ENCODE results near the gene FRMPD4. TPM values are rescaled to one million over a fixed set of nuclear protein-coding genes. Genes with fewer than 3 reads are reported as not detected.

FRMPD4 gene
- polyA plus RNA-seq, 1 experiment, result 0.82 TPM

DNA sequence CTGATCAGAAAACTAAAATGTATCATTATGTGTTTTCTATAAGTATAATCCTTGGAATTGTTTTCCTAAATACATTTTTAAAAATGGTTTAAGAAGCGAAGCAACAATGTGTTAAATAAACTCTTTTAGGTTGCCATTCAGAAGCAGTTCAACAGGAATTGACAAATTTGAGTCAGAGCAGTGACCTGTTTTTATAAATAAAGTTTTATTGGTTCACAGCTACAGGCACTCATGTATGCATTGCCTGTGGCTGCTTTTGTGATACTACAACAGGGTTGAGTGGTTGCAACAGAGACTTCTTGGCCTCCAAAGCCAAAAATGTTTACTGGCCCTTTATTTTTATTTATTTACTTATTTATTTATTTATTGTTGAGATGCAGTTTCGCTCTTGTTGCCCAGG, 99.5 kb downstream of the FRMPD4 start:
- TF ChIP-seq, protein P1, sequence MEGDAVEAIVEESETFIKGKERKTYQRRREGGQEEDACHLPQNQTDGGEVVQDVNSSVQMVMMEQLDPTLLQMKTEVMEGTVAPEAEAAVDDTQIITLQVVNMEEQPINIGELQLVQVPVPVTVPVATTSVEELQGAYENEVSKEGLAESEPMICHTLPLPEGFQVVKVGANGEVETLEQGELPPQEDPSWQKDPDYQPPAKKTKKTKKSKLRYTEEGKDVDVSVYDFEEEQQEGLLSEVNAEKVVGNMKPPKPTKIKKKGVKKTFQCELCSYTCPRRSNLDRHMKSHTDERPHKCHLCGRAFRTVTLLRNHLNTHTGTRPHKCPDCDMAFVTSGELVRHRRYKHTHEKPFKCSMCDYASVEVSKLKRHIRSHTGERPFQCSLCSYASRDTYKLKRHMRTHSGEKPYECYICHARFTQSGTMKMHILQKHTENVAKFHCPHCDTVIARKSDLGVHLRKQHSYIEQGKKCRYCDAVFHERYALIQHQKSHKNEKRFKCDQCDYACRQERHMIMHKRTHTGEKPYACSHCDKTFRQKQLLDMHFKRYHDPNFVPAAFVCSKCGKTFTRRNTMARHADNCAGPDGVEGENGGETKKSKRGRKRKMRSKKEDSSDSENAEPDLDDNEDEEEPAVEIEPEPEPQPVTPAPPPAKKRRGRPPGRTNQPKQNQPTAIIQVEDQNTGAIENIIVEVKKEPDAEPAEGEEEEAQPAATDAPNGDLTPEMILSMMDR (IDR thresholded peaks at IDR 0.05; ENCODE audit: insufficient read depth, low read depth, low read length), result no peak
- no peak overlapping the region for H3K4me3 ChIP-seq (ENCODE audit: low read depth, low read length)
- ChIA-PET CTCF (no interaction called here), POLR2A (no interaction called here)
- no peaks in the 10 kb centered on the region for H3K27me3 ChIP-seq (ENCODE audit: control insufficient read depth, insufficient read depth, low read length)
- no peaks in the 10 kb centered on the region for H3K36me3 ChIP-seq (ENCODE audit: control insufficient read depth, insufficient read depth, low read length)
- DNase-seq (ENCODE audit: low read depth), result no peak

DNA sequence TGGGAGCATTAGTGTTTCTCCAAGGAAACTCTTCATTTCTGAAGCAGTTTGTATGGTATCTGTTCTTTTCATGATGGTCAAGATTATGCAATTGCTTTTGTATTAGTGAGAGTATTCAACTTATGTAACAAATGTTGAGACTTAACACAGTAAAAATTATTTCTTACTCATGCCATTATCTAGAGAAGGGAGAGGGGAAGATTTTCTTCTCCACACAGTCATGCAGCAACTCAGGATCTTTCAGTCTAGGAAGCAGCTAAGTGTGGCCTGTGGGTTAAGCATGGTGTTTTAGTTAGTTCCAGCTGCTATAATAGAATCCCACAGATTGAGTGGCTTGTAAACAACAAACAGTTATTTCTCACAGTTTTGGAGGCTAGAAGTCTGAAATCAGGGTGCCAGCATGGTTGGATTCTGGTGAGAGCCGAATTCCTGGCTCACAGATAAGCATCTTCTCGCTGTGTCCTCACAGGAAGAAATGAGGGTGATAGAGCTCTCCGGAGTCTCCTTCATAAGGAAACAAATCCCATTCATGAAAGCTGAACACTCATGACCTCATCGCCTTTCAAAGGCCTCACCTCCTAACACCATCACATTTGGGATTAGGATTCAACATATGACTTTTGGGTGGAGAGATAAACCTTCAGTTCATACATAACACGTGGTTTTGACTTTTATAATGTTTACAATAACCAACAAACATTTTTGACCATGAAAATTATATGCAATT, 101.2 kb downstream of the FRMPD4 start:
- ChIA-PET CTCF (no interaction called here), POLR2A (no interaction called here)
- Histone ChIP-seq H3K36me3 (ENCODE audit: control insufficient read depth, insufficient read depth, low read length) (no peaks in the 10 kb centered on the region), H3K4me3 (ENCODE audit: low read depth, low read length) (no peak overlapping the region), H3K27me3 (ENCODE audit: control insufficient read depth, insufficient read depth, low read length) (no peaks in the 10 kb centered on the region)
- TF ChIP-seq, protein P1 (IDR thresholded peaks at IDR 0.05; ENCODE audit: insufficient read depth, low read depth, low read length), result no peak
- DNase-seq (ENCODE audit: low read depth), result no peak

DNA sequence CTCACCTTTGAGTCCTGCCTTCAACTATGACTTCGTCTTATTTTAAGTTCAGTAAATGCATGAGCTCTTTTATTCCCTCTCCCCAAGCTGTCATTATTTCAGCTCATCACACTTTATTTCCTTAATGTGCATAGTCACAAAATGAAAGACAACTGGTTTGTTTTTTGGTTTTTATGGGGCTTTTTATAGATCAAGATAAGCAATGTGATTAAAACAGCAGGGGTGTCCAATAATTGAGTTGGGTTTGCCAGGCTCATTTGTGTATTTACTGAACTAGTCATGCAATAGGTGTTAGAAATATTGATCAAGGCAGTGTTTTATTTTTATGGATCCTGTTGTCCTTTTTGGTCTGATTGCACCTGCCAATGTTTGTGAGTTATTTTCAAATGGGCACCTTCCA, 102.2 kb downstream of the FRMPD4 start:
- no peaks in the 10 kb centered on the region for H3K36me3 ChIP-seq (ENCODE audit: control insufficient read depth, insufficient read depth, low read length)
- no peak overlapping the region for H3K4me3 ChIP-seq (ENCODE audit: low read depth, low read length)
- no peaks in the 10 kb centered on the region for H3K27me3 ChIP-seq (ENCODE audit: control insufficient read depth, insufficient read depth, low read length)
- DNase-seq (ENCODE audit: low read depth), result no peak
- ChIA-PET POLR2A (no interaction called here), CTCF (no interaction called here)
- TF ChIP-seq, protein P1 (IDR thresholded peaks at IDR 0.05; ENCODE audit: insufficient read depth, low read depth, low read length), result no peak

DNA sequence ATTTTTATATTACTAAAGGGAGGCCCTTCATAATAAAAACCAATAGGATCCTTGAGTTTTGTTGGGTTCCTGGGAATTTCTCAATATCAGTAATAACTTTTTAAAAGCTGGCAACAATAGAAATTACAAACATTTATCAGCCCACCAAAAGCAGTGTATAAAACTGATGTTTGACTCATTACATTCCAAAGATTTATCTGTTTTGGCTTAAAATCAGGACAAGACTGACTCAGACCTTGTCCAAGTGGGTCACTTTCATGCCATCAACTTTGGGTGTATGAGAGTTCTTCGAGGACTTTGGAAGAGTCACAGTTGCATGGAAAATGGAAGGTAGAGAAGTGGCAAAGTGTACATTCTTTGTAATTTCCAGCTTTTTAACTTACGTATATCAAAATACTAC, 102.8 kb downstream of the FRMPD4 start:
- Histone ChIP-seq H3K36me3 (ENCODE audit: control insufficient read depth, insufficient read depth, low read length) (no peaks in the 10 kb centered on the region), H3K4me3 (ENCODE audit: low read depth, low read length) (no peak overlapping the region), H3K27me3 (ENCODE audit: control insufficient read depth, insufficient read depth, low read length) (no peaks in the 10 kb centered on the region)
- CTCF ChIA-PET, result no interaction called here
- no peak for DNase-seq (ENCODE audit: low read depth)
- TF ChIP-seq, protein P1 (IDR thresholded peaks at IDR 0.05; ENCODE audit: insufficient read depth, low read depth, low read length), result no peak
- POLR2A ChIA-PET, result no interaction called here

DNA sequence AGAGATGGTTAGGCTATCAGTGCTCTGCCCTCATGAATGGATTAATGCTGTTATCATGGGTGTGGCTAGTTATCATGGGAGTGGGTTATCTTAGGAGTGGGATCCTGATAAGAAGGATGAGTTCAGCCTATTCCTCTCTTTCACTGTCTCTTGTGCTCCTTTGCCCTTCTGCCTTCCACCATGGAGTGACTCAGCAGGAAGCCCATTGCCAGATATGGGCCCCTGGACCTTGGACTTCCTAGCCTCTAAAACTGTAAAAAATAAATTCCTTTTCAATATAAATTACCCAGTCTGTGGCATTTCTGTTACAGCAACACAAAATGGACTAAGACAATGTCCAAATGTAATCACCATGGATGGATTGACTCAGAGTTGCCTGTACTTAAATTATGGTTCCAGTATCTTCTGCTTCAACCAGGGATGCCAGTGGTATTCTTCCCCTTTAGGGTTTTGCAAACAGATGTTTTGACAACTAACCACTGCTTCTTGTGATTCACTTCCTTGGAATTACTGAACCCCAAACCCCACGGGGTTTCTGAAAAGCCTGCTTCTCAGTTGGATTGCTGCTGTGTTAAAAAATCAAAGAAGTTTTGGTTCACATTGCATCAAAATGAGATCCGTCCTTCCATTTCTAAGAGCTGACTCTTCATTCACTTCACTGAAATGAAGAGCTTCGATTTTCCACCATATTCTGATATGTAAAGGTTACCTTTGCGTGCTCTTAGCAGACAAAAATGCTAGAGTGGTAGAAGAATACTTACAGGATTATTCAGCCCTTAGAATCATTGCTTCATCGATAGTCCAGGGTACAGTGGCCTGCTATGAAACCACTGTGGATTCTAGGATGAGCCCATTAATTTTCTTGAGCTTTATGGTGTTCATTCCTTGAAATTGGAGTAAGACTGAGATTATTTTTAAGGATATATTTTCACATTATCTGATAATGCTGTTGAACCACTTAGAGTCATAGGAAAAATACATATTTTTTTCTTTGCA, 107.7 kb downstream of the FRMPD4 start:
- Histone ChIP-seq H3K27me3 (ENCODE audit: control insufficient read depth, insufficient read depth, low read length) (no peaks in the 10 kb centered on the region), H3K4me3 (ENCODE audit: low read depth, low read length) (no peak overlapping the region), H3K36me3 (ENCODE audit: control insufficient read depth, insufficient read depth, low read length) (no peaks in the 10 kb centered on the region)
- ChIA-PET POLR2A (no interaction called here), CTCF (no interaction called here)
- TF ChIP-seq, protein P1 (IDR thresholded peaks at IDR 0.05; ENCODE audit: insufficient read depth, low read depth, low read length), result no peak
- DNase-seq (ENCODE audit: low read depth), result peak; percentile 21

Measured in BJ (cell line).